C4-2B (cell line): ENCODE results near the gene LYSMD3.

Experiments
- H3K27ac ChIP-seq: fragments of 450-650 bp; 2 replicates; pipeline ENCODE4 v1.5.1; 2017
- CTCF ChIP-seq: fragments of 450-650 bp; conservative IDR thresholded peaks from 2 replicates; pipeline ENCODE4 v1.5.1; 2017; ENCODE audit warnings: mild to moderate bottlenecking
- ZFX ChIP-seq: fragments of 450-650 bp; IDR thresholded peaks from 2 replicates; pipeline ENCODE4 v1.6.1; 2017

Gene LYSMD3

GRCh38 chr5:90555666-90556065 is 26.3 kb upstream of the LYSMD3 start:
- no peak for TF ChIP-seq ZFX
- no peak for TF ChIP-seq CTCF
- H3K27ac ChIP-seq = no peak overlapping the region

GRCh38 chr5:90554358-90555006 is 25.1 kb upstream of the LYSMD3 start:
- no peak overlapping the region for H3K27ac ChIP-seq
- TF ChIP-seq ZFX (no peak), CTCF (no peak)

DNA sequence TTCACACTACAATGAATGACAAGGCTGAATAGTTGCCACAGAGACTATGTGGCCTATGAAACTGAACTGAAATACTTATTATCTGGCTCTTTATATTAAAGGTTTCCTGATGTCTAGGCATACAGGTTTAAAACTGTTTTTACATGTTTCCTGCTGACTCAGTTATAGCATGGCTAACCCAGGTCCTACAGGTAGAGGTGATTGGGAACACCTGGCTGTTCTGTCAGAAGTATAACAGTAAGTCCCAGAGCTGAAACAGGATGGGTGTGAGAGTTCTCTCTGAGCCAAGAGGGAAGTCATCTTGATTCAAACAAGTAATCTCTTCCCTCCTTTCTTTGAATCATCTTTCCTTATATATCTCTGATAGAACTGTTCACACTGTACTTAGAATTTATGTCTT is 24.3 kb upstream of the LYSMD3 start:
- H3K27ac ChIP-seq = no peak overlapping the region
- TF ChIP-seq ZFX = no peak

GRCh38 chr5:90551376-90551775 is 22.0 kb upstream of the LYSMD3 start:
- TF ChIP-seq CTCF (no peak), ZFX (no peak)
- no peak overlapping the region for H3K27ac ChIP-seq

DNA sequence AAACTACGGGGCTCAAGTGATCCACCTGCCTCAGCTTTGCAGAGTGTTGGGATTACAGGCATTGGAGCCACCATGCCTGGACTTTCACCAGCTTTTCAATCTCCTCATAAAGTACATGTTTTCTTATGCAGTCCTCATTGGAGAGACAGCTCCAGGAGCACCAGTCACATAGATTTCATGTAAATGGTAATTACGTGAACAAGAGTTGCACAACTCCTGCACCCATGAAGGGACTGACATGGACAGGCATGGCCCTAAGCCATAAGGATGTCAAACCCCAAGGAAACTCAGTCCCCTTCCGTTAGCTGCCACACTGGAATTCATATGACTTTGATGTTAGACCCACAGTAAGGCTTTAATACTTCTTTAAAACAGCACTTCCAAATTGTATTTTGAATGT is 21.6 kb upstream of the LYSMD3 start:
- TF ChIP-seq ZFX (no peak), CTCF (no peak)
- H3K27ac ChIP-seq = no peak overlapping the region

DNA sequence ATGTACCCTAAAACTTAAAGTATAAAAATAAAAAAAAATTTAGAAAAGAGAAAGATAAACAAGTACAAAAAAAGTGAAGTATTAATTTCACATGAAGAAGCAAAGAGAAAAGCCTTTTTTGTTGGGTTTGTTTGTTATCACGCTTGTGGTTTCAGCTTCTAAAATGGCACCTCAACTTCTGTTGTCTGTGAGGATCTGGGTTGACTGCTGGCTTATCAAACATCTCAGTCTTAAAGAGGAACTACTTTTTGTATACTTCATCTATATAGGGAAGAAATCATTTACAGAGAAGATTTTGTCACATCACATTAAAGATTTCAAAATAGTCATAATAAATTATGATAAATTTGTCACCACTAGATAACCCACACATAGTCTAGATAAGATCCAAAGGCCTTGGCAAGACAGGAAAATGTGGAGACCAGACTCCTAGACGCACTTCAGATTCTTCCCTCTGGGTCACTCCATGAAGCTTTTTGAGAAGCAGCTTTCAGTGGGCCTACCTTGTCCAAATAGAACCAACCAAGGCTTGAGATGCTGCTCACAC is 20.4 kb upstream of the LYSMD3 start:
- H3K27ac ChIP-seq = no peak overlapping the region
- TF ChIP-seq ZFX = no peak
- TF ChIP-seq CTCF = no peak

GRCh38 chr5:90549223-90549622 is 19.8 kb upstream of the LYSMD3 start:
- H3K27ac ChIP-seq = no peak overlapping the region
- TF ChIP-seq ZFX = no peak
- TF ChIP-seq CTCF = no peak

GRCh38 chr5:90548069-90548593 is 18.7 kb upstream of the LYSMD3 start:
- no peak for TF ChIP-seq CTCF
- no peak overlapping the region for H3K27ac ChIP-seq
